ENCODE results near the gene OR2H1. TPM values are rescaled to one million over a fixed set of nuclear protein-coding genes. Genes with fewer than 3 reads are reported as not detected.
"Not testable (repeated sequence)": the region's sequence is repeated elsewhere in the genome, so short reads cannot be mapped to it uniquely, and the experiment has no call there.

OR2H1 gene
- not detected in 2 replicates for total RNA-seq

GRCh38 chr6:29456971-29457370 is at the start of gene OR2H1, which contains the start of gene OR11A1:
TSS of gene OR2H1 (plus strand) at chr6:29457155. CDS start at chr6:29461770, 4,615 bp downstream.
TSS of gene OR11A1 (minus strand) at chr6:29457071. CDS start at chr6:29427641, 29,430 bp downstream.
- DNase-seq (ENCODE audit: low read depth): no peak

GRCh38 chr6:29414588-29414987 is 42.4 kb upstream of the OR2H1 start, which contains the start of gene OR12D1:
TSS of gene OR12D1 (plus strand) at chr6:29414928.
- DNase-seq (ENCODE audit: low read depth): peak; percentile 30

- DNase-seq (ENCODE audit: low read depth): peak; percentile 34
Measured at GRCh38 chr6:29419516-29419915, 37.4 kb upstream of the OR2H1 start.

GRCh38 chr6:29424168-29424567 is 32.8 kb upstream of the OR2H1 start:
- no peak for DNase-seq (ENCODE audit: low read depth)

GRCh38 chr6:29424575-29424974 is 32.4 kb upstream of the OR2H1 start:
- no peak for DNase-seq (ENCODE audit: low read depth)

GRCh38 chr6:29425075-29425474 is 31.9 kb upstream of the OR2H1 start:
- no peak for DNase-seq (ENCODE audit: low read depth)

- no peak for DNase-seq (ENCODE audit: low read depth)
Measured at GRCh38 chr6:29426654-29427053, 30.3 kb upstream of the OR2H1 start.

GRCh38 chr6:29436730-29437129 is 20.2 kb upstream of the OR2H1 start:
- DNase-seq (ENCODE audit: low read depth): not testable (repeated sequence)

GRCh38 chr6:29439006-29439405 is 17.9 kb upstream of the OR2H1 start, which contains the start of gene OR10C1:
TSS of gene OR10C1 (plus strand) at chr6:29439306. CDS start at chr6:29440016, 710 bp downstream.
- DNase-seq (ENCODE audit: low read depth): no peak

- DNase-seq (ENCODE audit: low read depth): no peak
Measured at GRCh38 chr6:29442719-29443118, 14.2 kb upstream of the OR2H1 start.

GRCh38 chr6:29444031-29444430 is 12.9 kb upstream of the OR2H1 start:
- DNase-seq (ENCODE audit: low read depth): not testable (repeated sequence)

- DNase-seq (ENCODE audit: low read depth): no peak
Measured at GRCh38 chr6:29447670-29448069, 9.3 kb upstream of the OR2H1 start.

- no peak for DNase-seq (ENCODE audit: low read depth)
Measured at GRCh38 chr6:29451471-29452193, 5.3 kb upstream of the OR2H1 start.

- no peak for DNase-seq (ENCODE audit: low read depth)
Measured at GRCh38 chr6:29461021-29461814, 4.3 kb downstream of the OR2H1 start.

- no peak for DNase-seq (ENCODE audit: low read depth)
Measured at GRCh38 chr6:29462022-29462421, 5.1 kb downstream of the OR2H1 start.

GRCh38 chr6:29465279-29465678 is 8.3 kb downstream of the OR2H1 start:
- no peak for DNase-seq (ENCODE audit: low read depth)

- no peak for DNase-seq (ENCODE audit: low read depth)
Measured at GRCh38 chr6:29465801-29466200, 8.8 kb downstream of the OR2H1 start.

GRCh38 chr6:29466241-29466640 is 9.3 kb downstream of the OR2H1 start:
- no peak for DNase-seq (ENCODE audit: low read depth)

GRCh38 chr6:29474996-29475395 is 18.0 kb downstream of the OR2H1 start:
- no peak for DNase-seq (ENCODE audit: low read depth)

GRCh38 chr6:29477923-29478450 is 21.0 kb downstream of the OR2H1 start:
- no peak for DNase-seq (ENCODE audit: low read depth)

GRCh38 chr6:29478740-29479139 is 21.8 kb downstream of the OR2H1 start:
- DNase-seq (ENCODE audit: low read depth): no peak

GRCh38 chr6:29479560-29479959 is 22.6 kb downstream of the OR2H1 start:
- no peak for DNase-seq (ENCODE audit: low read depth)

GRCh38 chr6:29483186-29483585 is 26.2 kb downstream of the OR2H1 start:
- no peak for DNase-seq (ENCODE audit: low read depth)
